NCI-H345 (cell line): ENCODE results near the gene SRP54.
"Not testable (repeated sequence)": the region's sequence is repeated elsewhere in the genome, so short reads cannot be mapped to it uniquely, and the experiment has no call there.

ENCODE experiments used
- DNase-seq: peaks from one replicate; lab custom pipeline; 2025; lab: John Stamatoyannopoulos, UW

SRP54 gene

DNA sequence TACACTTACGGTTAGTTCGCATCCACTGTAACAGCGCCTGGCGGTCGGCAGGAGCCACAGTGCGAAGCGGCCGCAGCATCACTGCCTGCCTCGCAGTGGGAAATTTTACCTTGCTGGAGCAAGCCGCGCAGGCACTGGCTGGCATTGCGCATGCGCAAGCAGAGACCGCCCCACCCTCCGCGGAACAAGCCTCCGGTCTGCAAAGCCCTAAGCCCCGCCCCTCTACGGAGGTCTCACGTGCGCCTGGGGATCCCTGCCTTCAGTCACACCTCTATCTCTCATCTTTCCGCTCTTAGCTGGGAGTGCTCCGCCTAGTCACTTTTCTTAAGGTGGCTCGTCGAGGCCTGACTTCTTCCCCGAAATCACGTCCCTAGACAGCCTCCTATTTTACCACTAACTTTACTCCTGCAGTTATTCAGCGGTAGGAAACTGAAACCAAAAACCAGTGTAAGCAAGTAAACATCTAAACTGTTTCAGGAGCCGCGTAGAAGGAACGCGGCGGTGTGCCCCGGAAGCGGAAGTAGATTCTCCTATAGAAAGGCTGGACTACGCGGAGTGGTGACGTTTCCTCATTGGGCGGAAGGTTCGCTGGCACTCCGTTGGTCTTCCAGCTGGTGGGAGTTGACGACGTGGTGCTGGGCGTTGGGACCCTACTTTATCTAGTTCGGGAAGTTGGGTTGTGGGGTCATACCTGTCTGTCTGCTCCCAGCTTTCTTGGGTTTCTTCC lies at the start of gene SRP54:
TSS of gene SRP54 (plus strand) at position 572 of the 727 bp plus-strand sequence. CDS start 13,718 bp downstream, outside the sequence.
- DNase-seq: peak; percentile 100

DNA sequence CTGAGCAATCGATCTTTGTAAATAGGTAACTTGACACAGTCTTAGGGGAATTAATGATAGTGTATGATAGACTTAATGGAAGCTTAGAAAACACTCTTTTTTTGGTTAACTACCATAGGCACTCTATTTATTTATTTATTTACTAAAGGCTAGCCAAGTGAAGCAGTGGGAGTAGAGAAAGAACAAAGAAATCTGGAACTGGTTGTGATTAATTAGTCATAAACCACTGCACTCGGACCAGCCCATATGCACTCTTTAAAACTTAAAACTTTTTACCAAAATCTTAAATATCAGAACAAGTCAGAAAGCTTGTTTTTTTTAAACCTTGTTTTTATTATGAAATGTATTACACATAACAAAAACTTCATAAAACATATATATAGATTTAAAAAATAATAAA lies 49.5 kb upstream of the SRP54 start:
- no peak for DNase-seq

DNA sequence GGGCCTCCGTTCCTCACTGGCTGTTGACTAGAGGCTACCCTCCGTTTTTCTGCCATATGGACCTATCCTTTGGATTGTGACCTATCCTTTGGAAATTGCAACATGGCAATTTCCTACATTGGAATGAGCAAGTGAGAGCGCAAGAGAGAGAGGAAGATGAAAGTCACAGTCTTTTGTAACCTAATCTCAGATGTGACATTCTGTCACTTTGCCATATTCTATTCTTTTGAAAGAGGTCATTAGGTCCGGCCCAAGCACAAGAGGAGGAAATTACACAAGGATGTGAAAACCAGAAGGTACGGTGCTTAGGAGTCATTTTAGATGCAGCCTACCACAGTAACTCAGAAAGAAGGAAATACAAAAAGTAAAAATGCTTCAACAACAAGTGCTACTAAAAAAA lies 47.3 kb upstream of the SRP54 start:
- no peak for DNase-seq

DNA sequence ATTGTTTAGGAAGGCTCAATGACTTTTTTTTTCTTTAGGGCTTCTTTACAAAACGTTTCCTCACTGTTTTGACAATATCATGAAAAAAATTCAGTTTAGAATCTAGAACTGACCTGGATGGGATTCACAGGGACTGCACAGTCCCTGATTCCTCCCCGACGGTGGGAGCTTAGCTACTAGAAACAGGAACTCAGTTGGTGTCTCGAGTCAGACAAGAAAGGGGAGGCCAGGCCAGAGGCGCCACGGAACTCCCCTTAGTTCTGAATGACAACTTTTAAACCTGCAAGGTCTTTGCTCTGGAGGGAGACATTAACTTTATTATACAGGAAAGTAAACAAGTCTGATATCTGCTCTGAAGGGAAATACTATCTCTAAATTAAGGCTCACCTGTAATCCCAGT lies 45.4 kb upstream of the SRP54 start:
- no peak for DNase-seq

DNA sequence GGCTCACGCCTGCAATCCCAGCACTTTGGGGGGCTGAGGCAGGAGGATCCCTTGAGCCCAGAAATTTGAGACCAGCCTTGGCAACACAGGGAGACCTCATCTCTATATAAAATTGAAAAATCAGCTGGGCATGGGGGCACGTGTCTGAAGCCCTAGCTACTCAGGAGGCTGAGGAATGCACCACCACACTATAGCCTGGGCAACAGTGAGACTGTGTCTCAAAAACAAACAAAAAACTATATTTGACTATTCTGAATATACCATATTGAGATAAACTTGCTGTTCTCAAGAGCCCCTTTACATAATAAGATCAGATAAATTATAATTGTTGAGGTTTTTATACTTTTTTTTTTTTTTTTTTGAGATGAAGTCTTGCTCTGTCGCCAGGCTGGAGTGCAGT lies 44.9 kb upstream of the SRP54 start:
- DNase-seq: no peak

DNA sequence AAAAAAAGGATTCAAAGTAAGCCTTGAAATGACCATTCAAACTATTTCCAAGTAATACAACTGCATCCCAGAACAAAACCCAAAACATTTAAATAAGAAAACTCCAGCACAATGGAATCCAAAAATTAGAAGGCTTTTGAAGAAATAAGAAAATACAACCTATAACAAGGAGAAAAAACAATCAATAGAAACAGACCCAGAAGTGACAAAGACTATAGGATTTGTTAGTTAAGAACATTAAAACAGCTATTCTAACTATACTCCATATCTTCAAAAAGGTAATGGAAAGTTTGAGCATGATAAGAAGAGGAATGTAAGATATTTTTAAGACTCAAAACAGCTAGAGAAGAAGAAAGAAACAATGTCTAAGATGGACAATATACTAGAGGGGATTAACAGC lies 39.3 kb upstream of the SRP54 start:
- DNase-seq: no peak

DNA sequence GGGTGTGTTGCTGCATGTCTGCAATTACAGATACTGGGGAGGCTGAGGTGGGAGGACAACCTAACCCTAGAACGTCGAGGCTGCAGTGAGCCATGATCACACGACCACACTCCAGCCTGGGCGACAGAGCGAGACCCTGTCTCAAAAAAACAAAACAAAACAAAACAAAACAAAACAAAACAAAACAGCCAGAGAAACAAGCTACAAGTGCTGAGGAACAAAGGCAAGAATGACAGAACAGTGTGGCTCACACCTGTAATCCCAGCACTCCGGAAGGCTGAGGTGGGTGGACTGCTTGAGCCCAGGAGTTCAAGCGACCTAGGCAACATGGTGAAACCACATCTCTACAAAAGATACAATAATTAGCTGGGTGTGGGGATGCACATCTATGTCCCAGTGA lies 38.0 kb upstream of the SRP54 start:
- no peak for DNase-seq

DNA sequence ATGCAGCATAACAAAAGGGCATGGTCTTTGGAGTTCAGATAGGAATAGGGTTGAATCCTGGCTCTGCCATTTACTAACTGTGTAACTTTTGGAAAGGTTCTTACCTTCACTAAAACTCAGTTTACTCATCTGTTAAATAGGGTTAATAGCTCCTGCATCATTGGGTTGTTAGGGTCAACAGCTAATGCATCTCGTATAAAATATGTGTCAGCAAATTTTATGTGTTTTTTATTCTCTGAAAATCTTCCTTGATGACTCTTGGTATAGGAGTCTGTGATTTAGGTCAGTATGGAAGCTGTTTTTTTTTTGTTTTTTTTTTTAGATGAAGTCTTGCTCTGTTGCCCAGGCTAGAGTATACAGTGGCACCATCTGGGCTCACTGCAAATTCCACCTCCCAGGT lies 36.1 kb upstream of the SRP54 start:
- no peak for DNase-seq

DNA sequence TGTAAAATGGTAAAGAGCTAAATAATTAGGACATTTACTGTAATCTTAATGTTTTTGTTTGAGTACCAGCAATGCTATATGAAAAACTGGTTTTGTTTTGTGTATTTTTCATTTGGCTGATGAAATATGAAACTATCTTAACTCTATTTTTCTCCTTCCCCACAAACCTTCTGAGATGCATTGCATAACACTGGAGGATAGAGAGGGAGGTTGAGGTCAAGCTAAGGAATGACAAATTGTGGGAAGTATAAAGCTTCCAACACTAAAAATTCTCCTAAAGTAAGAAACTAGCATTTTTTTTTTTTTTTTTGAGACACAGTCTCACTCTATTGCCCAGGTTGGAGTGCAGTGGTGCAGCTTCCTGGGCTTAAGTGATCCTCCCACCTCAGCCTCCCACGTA lies 31.5 kb upstream of the SRP54 start:
- DNase-seq: no peak

DNA sequence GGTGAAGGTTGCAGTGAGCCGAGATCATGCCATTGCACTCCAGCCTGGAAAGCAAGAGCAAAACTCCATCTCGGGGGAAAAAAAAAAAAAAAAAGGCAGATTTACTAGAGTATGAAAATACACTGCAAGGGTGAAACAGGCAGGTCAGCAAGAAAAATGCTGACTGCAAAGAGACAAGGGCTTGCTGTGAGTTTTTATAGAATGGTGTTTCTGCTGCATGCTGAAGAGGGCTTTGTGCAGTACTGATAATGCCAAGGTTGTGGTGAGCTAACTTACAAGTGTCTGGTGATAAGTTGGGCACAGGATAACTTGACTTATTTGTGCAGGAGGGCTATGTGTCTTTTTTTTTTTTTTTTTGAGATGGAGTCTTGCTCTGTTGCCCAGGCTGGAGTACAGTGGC lies 25.9 kb upstream of the SRP54 start:
- DNase-seq: no peak

DNA sequence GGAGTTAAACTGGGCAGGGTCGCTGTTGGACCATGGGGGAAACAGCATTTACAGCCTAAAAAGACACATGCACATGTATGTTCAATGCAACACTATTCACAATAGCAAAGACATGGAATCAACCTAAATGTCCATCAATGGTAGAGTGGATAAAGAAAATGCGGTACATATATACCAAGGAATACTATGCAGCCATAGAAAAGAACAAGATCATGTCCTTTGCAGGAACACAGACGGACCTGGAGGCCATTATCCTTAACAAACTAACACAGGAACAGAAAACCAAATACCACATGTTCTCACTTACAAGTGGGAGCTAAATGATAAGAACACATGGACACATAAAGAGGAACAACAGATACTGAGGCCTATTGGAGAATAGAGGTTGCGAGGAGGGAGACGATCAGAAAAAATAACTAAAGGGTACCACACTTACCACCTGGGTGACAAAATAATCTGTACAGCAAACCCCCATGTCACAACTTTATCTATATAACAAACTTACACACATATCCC lies 25.0 kb upstream of the SRP54 start:
- no peak for DNase-seq

DNA sequence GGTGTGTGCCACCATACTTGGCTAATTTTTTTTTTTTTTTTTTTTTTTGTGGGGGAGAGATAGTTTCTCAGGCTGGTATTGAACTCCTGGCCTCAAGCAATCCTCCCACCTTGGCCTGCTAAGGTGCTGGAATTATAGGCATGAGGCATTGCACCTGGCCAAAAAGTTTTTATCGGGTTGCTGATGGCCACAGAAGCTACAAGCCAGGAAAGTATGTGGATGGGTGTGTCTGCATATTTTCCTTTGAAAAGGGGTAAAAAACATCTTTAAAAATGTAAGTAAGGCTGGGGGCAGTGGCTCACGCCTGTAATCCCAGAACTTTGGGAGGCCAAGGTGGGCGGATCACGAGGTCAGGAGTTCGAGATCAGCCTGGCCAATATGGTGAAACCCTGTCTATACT lies 20.7 kb upstream of the SRP54 start:
- not testable (repeated sequence) for DNase-seq

DNA sequence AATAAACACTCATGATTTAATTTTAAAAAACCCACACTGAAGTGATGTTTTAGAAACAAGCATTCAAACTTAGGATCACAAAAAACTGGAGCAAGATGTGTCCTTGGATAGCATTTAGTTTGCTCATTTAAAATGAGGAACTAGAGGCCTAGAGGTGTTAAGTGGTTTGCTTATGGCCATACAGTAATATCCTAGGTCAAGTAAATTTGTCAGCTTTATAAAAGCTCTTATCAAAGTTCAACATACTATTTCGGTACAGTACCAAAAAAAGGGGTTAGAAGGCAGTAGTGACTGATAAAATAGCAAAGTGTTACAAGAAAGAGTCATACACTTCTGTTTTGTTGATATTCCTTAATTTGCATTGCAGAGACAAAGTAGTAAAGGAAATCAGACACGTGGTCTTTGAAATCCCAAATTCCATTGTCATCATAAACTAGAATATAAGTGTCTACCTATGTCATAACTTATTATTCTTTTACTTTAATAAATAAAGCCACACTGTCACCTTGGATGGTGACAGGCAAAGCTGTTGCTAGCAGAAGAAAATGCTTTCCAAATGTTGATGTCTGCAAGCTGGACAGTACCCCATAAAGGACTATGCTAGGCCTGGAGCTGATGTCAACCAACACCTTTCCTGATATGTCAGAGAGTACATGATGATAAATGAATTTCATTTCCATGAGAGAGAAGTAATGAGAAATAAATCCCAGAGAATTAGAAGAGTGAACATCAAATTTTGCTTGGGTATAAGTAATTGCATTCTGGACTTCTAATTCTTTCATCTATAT lies 17.6 kb upstream of the SRP54 start:
- no peak for DNase-seq

DNA sequence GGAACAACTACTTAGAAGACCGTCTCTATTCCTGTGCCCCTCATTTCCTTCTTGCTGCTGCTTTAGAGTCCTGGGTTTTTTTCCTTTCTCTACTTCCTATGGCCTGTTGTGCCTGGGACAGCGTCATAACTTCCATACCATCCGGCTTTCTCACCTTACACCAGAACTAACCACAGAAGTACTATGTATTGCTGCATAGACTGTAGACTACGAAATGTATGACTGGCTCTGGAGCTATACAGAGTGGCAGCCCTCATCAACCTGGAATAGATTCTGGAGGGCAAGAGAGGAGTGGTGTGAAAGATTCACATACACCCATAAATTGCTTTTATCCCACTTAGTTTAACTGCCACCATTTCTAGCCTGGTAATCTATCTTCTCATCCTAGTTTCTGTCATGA lies 16.9 kb upstream of the SRP54 start:
- no peak for DNase-seq

DNA sequence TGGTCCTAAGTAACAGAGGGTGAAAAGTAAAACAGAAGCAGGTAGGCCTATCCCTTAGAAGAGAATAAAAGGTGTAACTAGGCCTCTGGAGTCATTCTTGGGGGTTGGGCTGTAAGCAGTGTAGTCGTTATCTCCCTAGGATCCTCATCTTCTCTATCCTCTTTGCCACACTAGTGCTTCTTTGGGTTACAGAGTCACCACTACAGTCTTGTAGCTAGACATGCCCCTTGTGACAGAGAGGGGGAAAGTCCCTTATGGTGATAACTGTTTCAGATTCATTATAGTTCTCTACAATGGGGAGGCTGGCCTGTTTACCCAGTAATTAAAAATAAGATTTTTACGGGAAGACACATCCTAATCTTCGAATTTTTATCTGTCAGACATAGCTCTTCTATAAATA lies 16.4 kb upstream of the SRP54 start:
- DNase-seq: no peak

DNA sequence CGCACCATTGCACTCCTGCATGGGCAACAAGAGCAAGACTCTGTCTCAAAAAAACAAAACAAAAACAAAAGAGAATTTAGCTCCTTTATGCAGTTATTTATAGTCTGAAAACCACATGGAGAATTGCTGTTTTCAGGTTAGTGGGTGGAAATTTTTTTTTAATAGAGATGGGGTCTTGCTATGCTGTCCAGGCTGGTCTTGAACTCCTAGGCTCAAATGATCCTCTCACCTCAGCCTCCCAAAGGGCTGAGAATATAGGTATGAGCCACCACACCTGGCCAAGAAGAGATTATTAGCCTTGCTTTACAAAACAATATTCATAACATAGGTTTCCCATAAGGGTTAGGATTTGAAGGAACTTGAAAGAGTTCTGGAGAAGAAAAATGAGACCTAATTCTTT lies 12.1 kb upstream of the SRP54 start:
- DNase-seq: no peak

DNA sequence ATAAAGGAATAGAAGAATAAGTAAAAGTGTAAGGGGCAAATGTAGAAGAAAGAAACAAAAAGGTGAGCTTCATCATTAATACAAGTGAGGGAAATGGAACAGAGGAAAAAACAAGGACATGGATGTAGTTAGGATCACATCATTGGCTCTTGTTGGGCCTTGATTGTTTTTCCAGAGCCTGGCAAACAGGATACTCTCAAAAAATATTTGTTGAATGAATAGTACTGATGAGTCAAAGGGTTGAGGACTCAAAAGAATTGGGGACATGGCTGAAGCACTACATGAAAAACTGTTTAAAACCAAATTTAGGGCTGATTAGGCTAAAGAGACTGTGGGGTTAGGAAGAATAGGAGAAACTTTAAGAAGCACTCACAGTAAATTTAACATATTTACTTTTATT lies 11.4 kb upstream of the SRP54 start:
- DNase-seq: no peak

DNA sequence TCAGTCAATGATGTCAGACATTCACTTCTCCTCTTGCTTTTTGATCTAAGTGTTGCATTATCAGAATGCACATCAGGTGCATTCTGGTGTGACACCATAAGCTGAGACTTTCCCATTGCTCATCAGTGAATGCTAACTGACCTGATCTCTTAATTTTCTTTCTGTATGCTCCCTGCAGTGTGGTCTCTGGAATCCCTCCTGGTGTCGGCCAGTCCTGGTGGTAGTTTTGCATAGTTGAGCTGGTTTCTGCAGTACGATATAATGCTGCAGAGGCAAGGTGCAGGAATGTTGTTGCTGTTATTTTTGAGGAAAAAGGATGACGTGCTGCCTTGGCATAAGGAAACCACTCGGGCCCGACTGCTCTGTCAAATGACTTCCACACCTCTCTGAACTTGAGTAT lies 11.0 kb upstream of the SRP54 start:
- no peak for DNase-seq

DNA sequence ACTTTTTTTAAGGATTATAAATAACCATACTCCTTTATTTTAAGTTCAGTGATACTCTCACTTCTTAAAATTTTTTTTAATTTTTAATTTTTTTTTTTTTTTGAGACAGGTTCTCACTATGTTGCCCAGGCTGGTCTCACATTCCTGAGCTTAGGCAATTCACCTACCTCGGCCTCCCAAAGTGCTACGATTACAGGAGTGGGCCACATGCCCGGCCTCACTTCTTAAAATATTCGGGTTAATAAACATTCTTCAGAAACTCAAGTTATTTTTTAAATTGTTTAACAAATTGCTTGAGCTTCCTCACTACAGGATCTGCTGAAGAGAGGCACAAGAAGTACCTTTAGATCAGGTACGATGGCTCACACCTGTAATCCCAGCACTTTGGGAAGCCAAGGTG lies 4.3 kb upstream of the SRP54 start:
- DNase-seq: no peak

DNA sequence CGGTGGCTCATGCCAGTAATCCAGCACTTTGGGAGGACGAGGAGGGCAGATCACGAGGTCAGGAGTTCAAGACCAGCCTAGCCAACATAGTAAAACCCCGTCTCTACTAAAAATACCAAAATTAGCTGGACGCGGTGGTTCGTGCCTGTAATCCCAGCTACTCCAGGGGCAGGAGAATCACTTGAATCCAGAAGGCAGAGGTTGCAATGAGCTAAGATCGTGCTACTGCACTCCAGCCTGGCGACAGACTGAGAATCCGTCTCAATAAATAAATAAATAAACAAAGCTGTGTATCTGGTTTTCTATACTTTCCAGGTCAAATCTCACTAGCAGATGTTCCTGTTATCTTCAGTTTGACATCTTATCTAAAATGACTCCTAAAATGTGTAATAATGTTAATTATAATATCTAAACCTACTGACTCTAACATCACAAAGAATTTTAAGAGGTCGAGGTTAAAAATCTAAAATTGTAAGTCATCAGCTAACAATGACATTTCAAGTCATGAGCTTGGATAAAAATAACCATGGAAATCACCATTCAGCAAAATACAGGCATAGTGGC lies 2.4 kb upstream of the SRP54 start:
- DNase-seq: no peak

DNA sequence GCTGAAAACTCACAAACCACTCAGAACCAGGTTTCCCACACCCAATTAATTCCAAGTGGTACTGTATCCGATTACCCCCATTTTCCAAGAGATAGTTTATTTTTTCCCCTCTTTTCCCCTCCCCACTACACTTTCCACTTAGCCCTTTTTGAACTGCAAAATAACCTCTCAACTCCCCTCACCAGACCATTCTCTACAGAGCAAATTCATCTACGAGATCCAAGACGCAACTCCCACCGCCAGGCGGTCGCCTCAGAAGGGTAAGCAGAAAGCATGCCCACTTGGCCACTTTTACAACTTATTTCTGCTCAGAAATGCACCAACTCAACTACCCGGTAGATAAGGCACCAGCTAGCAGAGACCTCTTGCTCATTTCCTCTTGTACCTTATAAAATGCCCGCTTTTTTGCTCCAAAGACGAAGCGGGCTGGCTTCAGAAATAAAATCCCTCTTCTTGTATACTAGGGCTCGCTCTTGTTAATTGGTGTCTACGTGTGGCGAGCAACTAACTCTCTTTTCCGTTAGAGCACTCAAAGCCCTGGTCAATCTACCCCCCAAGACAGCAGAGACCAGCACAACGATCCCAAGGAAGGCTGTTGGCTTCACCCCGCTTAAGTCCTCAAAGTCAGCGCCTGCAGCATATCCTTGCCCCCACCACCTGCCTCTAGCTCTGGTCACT lies 910 bp upstream of the SRP54 start:
- DNase-seq: no peak

DNA sequence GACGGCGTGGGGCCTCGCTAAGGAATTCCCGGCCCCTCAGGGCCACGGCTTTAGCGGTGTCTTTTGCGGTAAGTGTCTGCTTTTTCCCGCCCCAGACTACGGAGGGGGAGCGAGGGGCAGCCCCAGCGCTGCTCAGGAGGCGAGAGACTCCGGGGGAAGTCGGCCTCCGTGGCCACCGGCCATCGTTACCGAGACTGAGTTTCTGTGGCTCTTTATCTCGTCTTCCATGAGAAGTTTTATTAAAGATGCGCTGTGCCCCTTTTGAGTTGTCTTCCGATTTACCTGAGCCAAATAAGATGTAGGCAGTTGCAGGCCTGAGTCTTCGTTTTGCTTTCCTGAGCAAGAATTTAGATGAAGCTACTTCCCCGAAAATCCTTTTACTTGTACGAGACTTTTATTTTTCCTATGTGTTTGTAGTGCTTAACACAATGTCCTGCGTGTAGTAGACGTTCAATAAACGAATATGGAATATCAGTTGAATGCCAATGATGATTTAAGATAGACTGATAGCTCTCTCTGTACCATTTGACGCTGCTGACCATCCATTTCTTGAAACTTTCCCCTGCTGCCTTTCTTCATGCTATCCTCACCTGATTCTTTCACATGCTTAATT lies 462 bp downstream of the SRP54 start:
- no peak for DNase-seq
